Testis (tissue), 3 donors: Measurements from ENCODE around the gene SNAI1. TPM values are rescaled to one million over a fixed set of nuclear protein-coding genes. Genes with fewer than 3 reads are reported as not detected.
A peak's percentile ranks its signal among the peaks of the same experiment; 100 is the strongest.

Experiments used
- DNase-seq: peaks from one replicate; pipeline ENCODE4 v3.0.0-alpha.2; 2019
- H3K27ac ChIP-seq, 2 donors: fragments of 200-600 bp; sonication (generic); one replicate each; pipeline ENCODE4 v1.5.1; 2019
- H3K27me3 ChIP-seq: fragments of 200-600 bp; sonication (generic); one replicate; pipeline ENCODE4 v1.5.1; 2019
- H3K36me3 ChIP-seq: fragments of 200-600 bp; sonication (generic); one replicate; pipeline ENCODE4 v1.5.1; 2017; ENCODE audit warnings: low read depth; ENCODE audit errors: missing control alignments
- H3K4me1 ChIP-seq: fragments of 200-600 bp; sonication (generic); one replicate; pipeline ENCODE4 v1.5.1; 2019
- H3K4me3 ChIP-seq, 2 donors: fragments of 200-600 bp; sonication (generic); one replicate each; pipeline ENCODE4 v1.5.1; 2017 to 2019
- H3K9me3 ChIP-seq: fragments of 200-600 bp; sonication (generic); one replicate; pipeline ENCODE4 v1.5.1; 2017
- POLR2A ChIP-seq: fragments of 450-650 bp; IDR thresholded peaks from one replicate; pipeline ENCODE4 v1.6.1; 2017; ENCODE audit warnings: antibody characterized with exemption, mild to moderate bottlenecking, moderate library complexity
- whole genome bisulfite sequencing, 2 donors: methylation state at CpG; one replicate each; pipeline ENCODE4 v1.1.5; 2018; 5-methylcytosine and 5-hydroxymethylcytosine counted together
- intact Hi-C: fragments of 100-400 bp; cut with DNase I; formaldehyde crosslinking; loops from one replicate; pipeline ENCODE4 v1.15.1; 2023; ENCODE audit warnings: low total_unique reads
- polyA plus RNA-seq: library from polyadenylated mRNA; stranded (reverse); fragments of 350-450 nt; fragmentation: Illumina TruSeq; extraction: RNeasy Lipid Tissue Mini Kit (QIAGEN cat#74804); gene quantifications from one replicate; pipeline ENCODE4 v1.2.3, GENCODE V29; 2014; ENCODE audit warnings: low read depth, low replicate concordance; ENCODE audit not compliant: insufficient read depth
- total RNA-seq, 2 donors: library from RNA; depleted of rRNA; stranded (reverse); fragments of >200 nt; gene quantifications; one replicate each; pipeline ENCODE4 v1.2.3, GENCODE V29; 2016
- TF ChIP-seq, protein P1 (sequence below), 3 experiments: fragments of 450-650 bp in 2 of 3; fragments of 200-600 bp in 1 of 3; sonication (generic) in 1 of 3; IDR thresholded peaks; one replicate each; pipeline ENCODE4 v1.5.1; 2016 to 2019; ENCODE audit warnings: antibody characterized with exemption in 3 of 3, mild to moderate bottlenecking in 2 of 3, moderate library complexity in 1 of 3

SNAI1 gene
- total and polyA plus RNA-seq, 3 donors from 2014 or later: 4.0 to 7.6 (median 7.0) TPM

DNA sequence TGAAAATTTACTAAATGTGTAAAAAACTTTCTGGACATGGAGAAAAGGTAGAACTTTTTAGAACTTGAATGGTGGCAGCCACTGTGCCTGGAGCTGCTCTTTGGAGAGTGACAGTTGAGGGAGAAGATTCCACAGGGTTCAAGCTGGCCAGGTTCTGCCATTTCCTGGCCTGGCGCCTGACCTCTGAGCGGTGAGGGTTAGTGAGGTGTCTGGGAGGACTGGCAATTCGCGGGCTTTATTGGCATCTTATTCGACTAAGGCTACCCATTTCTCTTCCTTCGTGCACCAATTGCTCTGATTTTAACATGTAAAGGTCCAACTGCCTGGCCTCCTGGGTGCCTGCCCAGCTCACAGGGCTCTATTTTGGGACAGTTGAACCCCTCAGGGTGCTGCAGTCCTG is 2.4 kb downstream of the SNAI1 start:
- no peak for TF ChIP-seq POLR2A
- TF ChIP-seq, protein P1, sequence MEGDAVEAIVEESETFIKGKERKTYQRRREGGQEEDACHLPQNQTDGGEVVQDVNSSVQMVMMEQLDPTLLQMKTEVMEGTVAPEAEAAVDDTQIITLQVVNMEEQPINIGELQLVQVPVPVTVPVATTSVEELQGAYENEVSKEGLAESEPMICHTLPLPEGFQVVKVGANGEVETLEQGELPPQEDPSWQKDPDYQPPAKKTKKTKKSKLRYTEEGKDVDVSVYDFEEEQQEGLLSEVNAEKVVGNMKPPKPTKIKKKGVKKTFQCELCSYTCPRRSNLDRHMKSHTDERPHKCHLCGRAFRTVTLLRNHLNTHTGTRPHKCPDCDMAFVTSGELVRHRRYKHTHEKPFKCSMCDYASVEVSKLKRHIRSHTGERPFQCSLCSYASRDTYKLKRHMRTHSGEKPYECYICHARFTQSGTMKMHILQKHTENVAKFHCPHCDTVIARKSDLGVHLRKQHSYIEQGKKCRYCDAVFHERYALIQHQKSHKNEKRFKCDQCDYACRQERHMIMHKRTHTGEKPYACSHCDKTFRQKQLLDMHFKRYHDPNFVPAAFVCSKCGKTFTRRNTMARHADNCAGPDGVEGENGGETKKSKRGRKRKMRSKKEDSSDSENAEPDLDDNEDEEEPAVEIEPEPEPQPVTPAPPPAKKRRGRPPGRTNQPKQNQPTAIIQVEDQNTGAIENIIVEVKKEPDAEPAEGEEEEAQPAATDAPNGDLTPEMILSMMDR (IDR thresholded peaks at IDR 0.05): no peak
- Histone ChIP-seq H3K9me3 (no peaks in the 10 kb centered on the region), H3K36me3 (no peaks in the 10 kb centered on the region), H3K4me1 (peaks cover 38% of the 10 kb centered on the region), H3K4me3 (peak overlapping the region; percentile 61 to 70), H3K27me3 (no peaks in the 10 kb centered on the region), H3K27ac (no peak overlapping the region)
- intact Hi-C loops: no loop called here
- 56 to 57% methylated on average over 6 of the region's 6 CpGs for WGBS, 2 donors
- no peak for DNase-seq

DNA sequence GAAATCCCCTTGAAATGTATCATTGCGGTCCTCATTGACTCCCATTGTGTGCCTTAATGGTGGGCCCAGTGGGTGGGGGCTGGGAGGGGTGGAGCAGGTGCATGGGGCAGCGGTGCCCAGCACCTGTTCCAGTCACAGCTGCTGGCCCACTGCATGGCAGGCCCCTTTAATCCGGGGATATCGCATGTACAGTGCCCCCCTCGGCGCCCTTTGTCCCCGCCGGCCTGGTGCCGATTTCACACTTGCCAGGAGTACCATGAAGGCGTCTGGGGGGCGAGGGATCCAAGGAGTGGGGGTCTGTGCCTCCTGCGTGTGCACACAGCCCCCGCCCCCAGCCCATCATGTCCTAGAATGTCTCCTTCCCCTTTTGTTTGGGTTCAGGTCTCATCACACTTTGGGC is 2.8 kb downstream of the SNAI1 start:
- peaks cover 43% of the 10 kb centered on the region for H3K4me1 ChIP-seq
- peak overlapping the region; percentile 61 to 70 for H3K4me3 ChIP-seq
- no peak overlapping the region for H3K27ac ChIP-seq
- no peak for DNase-seq
- TF ChIP-seq, protein P1 (IDR thresholded peaks at IDR 0.05): no peak
- no peak for TF ChIP-seq POLR2A
- H3K27me3 ChIP-seq: no peaks in the 10 kb centered on the region
- intact Hi-C loops: no loop called here
- 62 to 86% methylated on average over 4 to 13 of the region's 13 CpGs for WGBS, 2 donors
- no peaks in the 10 kb centered on the region for H3K9me3 ChIP-seq
- no peaks in the 10 kb centered on the region for H3K36me3 ChIP-seq

DNA sequence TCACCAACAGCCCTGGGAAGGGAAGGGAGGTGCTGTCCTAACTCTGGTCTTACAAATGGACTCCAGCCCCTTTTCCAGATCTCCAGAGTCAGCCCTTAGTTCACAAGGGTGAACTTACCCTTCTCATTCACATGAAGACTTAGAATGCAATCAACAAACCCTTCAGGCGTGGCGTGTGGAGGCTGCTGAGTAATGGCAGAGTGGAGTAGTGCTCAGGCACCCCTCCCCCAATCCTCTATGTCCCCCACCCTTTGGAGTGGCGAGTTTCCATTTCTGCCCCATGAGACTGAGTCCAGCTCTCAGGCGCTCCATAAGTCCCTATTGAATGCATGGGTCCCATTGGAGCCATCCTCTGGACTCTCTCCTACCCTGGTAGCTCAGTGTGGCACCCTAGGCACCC is 3.3 kb downstream of the SNAI1 start:
- DNase-seq: no peak
- TF ChIP-seq POLR2A: no peak
- Histone ChIP-seq H3K27me3 (no peaks in the 10 kb centered on the region), H3K4me1 (peaks cover 47% of the 10 kb centered on the region), H3K9me3 (no peaks in the 10 kb centered on the region), H3K4me3 (no peak overlapping the region), H3K27ac (no peak overlapping the region), H3K36me3 (no peaks in the 10 kb centered on the region)
- intact Hi-C loops: no loop called here
- WGBS, 2 donors: 83 to 88% methylated on average over 2 to 4 of the region's 4 CpGs

DNA sequence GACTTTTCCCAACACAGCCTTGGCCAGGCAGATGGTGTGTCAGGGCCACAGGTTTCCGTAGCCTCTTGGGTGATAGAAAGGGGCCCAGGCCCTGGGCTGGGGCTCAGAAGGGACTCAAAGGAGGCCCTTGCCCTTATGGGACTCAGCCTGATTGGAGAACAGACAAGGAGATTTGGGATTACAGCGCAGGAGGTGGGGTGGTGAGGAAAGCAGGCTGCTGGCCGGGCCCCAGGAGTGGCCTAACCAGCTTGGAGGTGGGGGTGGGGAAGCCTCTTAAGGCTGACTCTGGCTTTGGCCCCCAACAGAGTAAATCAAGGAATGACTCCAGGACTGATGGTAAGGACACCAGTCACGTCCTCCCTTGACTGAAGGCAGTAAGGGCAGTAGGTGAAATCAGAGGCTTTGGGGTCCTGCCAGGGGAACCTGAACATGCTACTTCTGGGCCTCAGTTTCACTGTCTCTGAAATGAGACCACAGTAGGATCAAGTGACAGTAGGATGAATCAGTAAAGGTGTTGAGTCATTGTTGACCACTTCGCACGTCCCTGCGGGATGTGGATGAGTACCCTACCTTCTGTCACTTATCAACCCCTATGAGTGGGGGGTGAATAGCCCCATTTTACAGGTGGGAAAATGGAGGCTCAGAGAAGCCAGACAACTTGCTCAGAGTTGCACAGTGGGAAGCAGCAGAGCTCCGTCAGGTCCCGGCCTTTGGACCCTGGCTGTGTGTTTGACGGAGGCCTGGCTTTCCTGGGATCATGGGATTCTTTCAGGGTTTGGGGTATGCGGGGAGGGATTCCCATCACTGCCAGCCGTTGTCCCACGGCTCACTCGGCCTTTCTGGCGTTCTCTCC is 4.5 kb downstream of the SNAI1 start:
- intact Hi-C loops: no loop called here
- Histone ChIP-seq H3K4me1 (peaks cover 43% of the 10 kb centered on the region), H3K27ac (no peak overlapping the region), H3K27me3 (no peaks in the 10 kb centered on the region), H3K36me3 (no peaks in the 10 kb centered on the region), H3K9me3 (no peaks in the 10 kb centered on the region), H3K4me3 (no peak overlapping the region)
- WGBS, 2 donors: 76 to 83% methylated on average over 9 to 15 of the region's 15 CpGs
- no peak for TF ChIP-seq POLR2A
- TF ChIP-seq, protein P1 (IDR thresholded peaks at IDR 0.05): no peak
- DNase-seq: no peak

DNA sequence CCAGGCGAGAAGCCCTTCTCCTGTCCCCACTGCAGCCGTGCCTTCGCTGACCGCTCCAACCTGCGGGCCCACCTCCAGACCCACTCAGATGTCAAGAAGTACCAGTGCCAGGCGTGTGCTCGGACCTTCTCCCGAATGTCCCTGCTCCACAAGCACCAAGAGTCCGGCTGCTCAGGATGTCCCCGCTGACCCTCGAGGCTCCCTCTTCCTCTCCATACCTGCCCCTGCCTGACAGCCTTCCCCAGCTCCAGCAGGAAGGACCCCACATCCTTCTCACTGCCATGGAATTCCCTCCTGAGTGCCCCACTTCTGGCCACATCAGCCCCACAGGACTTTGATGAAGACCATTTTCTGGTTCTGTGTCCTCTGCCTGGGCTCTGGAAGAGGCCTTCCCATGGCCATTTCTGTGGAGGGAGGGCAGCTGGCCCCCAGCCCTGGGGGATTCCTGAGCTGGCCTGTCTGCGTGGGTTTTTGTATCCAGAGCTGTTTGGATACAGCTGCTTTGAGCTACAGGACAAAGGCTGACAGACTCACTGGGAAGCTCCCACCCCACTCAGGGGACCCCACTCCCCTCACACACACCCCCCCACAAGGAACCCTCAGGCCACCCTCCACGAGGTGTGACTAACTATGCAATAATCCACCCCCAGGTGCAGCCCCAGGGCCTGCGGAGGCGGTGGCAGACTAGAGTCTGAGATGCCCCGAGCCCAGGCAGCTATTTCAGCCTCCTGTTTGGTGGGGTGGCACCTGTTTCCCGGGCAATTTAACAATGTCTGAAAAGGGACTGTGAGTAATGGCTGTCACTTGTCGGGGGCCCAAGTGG is 5.3 kb downstream of the SNAI1 start:
- intact Hi-C loops: no loop called here
- DNase-seq: no peak
- 77 to 82% methylated on average over 8 to 18 of the region's 18 CpGs for WGBS, 2 donors
- Histone ChIP-seq H3K36me3 (no peaks in the 10 kb centered on the region), H3K9me3 (no peaks in the 10 kb centered on the region), H3K27ac (no peak overlapping the region), H3K4me3 (no peak overlapping the region), H3K27me3 (no peaks in the 10 kb centered on the region), H3K4me1 (peaks cover 42% of the 10 kb centered on the region)
- TF ChIP-seq, protein P1 (IDR thresholded peaks at IDR 0.05): no peak
- no peak for TF ChIP-seq POLR2A
